ENCODE results near the gene MACROD2.

Gene MACROD2

DNA sequence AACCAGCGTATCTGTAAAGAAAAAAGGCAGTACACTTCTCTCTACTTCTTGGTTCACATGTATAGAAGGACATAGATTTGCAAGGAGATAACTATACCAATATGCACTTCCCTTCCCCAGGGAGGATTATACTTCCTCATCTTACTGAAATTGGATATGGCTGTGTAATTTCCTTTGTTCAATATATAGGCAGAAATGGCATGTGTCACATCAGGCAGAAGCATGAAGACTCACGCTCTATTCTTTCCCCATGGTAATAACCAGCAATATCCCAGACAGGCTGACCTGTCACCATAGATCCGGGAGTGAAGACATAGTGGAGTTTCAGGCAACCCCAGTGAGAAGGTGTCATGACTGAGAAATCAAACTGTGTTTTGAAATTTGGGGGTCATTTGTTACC lies 2059.7 kb downstream of the MACROD2 start:
- DNase-seq (ENCODE audit: low read depth, low spot score) = no peak

DNA sequence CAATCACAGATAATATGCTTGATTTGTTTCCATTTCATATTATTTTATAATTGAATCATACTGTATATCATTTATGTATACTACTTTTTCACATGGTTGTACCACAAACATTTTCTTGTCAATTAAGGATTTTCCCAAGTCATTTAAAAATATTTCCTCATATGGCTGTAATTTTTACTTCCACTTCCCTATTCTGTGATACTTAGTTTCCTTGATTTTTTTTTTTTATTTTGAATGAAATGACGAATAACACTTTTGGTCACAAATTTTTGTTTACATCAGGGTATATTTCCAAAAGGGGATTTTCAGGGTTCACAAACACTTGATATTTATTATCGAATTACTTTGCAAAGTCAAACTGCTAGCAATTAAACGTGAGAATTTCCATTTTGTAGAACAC lies 2062.3 kb downstream of the MACROD2 start:
- no peak overlapping the region for H3K4me3 ChIP-seq (ENCODE audit: low read length)
- no peak for DNase-seq (ENCODE audit: low read depth, low spot score)

More for the DNA sequence above, 2059.7 kb downstream of the MACROD2 start:
- H3K4me3 ChIP-seq (ENCODE audit: low read length) = no peak overlapping the region

DNA sequence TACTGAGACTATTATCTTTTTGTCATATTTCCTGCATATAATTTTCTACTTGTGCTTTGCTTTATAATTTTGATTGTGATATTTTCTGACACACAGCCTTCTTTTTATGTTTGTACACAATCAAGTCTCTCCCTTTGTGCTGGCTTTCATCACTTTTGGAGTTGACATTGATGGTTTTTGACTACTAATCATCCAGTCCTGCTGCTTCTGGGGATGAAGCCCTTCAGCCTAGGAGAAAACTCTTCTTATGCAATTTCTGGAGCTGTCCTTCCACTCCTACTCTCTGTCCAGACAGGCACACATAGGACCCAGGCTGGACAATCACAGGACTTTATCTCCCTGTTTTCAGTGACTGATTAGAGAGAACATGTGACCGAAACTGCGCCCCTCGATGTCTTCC lies 2063.0 kb downstream of the MACROD2 start:
- H3K4me3 ChIP-seq (ENCODE audit: low read length) = no peak overlapping the region
- no peak for DNase-seq (ENCODE audit: low read depth, low spot score)

DNA sequence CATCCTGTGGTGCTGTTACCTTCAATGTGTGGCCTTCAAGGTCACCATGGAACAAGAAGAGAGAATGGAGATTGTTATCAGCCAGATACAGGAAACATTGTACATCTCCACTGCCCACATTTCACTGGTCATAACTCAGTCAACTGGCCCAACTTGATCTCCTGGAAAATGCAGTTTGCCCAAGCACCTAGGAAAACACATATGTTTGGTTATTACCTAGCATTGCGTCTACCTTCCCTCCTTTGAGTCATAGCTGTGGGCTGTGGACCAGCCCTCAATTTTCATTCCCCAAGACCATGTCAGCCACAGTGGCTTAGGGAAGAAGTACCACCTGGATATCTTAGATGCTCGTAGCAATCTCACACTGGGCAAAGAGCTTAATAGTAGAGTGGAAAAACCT lies 2064.5 kb downstream of the MACROD2 start:
- no peak for DNase-seq (ENCODE audit: low read depth, low spot score)

DNA sequence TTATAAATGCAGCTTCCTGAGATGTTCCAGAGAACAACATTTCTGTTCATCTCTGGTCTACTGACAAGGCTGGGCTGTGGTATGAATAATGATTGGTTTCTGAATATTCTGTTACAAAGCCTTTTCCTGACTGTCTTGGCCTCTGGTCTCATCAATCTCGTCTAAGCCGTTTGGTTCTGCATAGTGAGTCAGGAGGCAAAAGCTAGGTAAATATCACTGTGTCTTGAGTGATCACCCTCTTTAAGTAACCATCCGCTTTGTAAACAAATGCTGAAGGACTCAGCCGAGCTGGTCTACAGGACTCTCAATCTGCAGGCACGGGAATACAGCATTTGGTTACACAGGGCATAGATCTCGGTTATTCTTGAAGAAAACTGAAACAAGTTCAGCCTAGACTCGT lies 2066.0 kb downstream of the MACROD2 start:
- DNase-seq (ENCODE audit: low read depth, low spot score) = no peak
- H3K4me3 ChIP-seq (ENCODE audit: low read length) = no peak overlapping the region

More for the DNA sequence above, 2064.5 kb downstream of the MACROD2 start:
- no peak overlapping the region for H3K4me3 ChIP-seq (ENCODE audit: low read length)

DNA sequence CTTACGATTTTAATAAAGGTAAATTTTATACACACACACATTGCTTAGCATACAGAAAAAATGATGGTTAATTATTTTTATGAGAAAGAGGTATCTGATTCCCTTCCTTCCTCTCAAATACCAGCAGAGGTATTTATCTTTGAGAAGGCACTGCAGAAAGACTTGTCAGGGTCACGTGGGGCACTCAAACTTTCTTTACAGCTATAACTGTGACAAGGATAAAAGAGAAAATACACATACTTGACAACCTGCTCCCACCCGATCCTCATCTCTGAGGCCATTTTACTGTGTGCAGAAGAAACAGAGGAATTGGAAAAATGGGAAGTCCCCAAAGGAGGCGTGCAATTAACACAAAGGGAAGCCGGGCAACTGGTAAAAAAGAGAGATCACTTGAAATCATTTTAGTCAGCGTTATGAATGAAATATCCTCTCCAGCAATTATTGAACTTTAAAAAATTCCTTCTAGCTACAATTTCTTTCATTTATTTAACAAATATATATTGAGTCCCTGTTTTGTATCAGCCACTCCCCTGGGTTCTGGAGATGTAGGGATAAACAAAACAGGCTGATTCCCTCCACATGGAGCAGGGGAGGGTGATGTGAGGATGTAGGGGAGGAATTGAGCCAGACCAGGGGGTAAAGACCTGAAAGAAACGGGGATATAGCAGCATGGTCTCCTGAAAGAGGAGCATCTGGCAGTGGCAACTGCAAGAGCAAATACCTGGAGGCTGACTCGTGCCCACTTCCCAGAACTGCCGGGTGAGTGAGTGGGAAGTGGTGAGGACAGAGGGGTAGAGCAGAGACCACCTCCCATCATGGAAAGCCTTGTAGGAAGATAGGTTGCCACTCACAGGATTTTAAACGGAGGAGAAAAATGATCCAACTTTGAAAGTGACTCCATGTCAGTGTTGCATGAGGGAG lies 2067.6 kb downstream of the MACROD2 start:
- no peak overlapping the region for H3K4me3 ChIP-seq (ENCODE audit: low read length)
- DNase-seq (ENCODE audit: low read depth, low spot score) = no peak

DNA sequence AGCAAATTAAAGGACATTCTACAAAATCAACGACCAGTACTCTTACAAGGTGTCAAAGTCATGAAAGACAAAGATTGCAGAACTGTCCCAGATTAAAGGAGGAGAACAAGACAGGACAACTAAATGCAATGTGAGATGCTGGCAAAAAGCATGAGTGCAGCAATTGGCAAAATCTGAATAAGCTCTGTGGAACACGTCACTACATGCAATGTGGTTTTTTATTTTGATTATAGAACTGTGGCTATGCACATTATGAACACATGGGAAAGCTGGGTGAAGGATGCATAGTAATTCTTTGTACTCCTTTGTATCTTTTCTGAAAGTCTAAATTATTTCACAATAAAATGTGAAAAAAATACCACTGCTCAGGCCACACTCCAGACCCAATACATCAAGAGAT lies 2068.6 kb downstream of the MACROD2 start:
- no peak for DNase-seq (ENCODE audit: low read depth, low spot score)
- H3K4me3 ChIP-seq (ENCODE audit: low read length) = no peak overlapping the region

DNA sequence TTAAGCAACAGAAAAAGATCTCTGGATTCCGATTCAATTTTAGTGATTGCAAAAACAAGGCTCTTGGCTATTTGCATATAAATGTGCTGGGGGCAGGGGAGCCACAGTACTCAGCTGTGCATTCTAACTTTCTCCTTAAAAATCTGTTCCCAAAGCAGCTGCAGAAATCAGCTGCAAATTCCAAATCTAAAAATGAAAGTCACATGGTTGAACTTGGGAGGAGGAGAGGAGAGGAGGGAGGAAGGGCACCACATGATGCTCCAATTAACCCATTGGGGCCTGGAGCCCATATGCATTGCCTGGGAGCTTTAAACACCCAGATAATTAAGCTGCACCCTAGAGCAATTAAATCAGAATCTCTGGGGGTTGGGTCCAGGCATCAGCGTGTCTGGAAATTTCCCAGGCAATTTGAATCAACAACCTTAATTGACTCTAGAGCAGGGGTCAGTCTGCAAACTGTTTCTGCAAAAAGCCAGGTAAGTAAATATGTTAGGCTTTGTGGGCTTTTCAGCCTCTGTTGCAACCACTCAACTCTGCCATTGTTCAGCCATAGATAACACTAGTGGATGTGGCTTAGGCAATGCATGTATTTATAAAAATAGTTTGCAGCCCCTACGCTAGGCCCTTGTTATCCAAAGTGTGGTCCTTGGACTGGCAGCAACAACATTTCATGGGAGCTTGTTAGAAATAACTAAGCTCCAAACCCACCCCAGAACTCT lies 2069.8 kb downstream of the MACROD2 start:
- no peak overlapping the region for H3K4me3 ChIP-seq (ENCODE audit: low read length)
- DNase-seq (ENCODE audit: low read depth, low spot score) = no peak

DNA sequence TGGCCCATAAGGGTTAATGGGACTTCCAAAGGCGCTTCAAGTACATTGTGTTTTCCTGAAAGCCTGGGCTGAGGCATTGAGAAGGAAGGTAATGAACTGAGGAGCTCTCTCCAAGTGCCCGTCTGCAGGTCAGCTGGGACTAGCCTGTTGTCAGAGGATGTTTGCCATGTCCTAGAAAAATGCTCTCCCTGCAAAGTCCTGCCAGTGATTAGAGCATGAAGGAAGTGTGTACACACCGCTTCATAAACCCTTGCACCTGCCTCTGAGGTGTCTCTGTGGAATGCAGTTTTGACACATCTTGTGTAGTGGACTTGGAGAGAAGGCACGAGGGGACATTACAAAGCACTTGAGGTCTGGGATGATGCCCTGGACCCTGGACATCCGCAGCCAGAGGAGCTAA lies 2071.3 kb downstream of the MACROD2 start:
- no peak for DNase-seq (ENCODE audit: low read depth, low spot score)

DNA sequence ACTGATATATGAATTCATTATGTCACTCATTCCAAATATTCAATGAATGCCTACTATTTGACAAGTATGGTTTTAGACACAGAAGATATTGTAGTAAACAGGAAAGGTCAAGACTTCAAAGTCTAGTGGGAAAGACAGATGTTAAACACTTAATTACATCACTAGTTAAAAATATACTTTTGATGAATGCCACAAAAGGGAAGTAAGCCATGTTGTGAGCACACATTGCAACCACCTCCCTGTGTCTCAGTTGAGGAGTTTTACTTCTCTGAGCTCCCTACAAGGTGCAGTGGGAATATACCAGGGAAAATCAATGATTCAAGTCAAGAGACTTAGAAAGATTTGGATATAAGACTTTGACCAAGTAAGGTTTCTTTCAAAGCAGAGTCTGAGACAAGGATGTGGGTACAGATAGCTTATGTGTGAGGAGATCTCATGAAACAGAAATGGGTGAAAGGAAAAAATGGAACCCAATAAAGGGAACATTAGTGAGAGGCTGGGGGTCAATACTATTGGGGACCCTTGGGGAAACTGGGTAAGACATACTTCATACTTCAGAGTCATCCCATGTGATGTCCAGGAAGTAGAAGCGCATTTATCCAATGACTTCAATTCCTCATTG lies 2074.2 kb downstream of the MACROD2 start:
- no peak overlapping the region for H3K4me3 ChIP-seq (ENCODE audit: low read length)
- DNase-seq (ENCODE audit: low read depth, low spot score) = no peak

More for the DNA sequence above, 2071.3 kb downstream of the MACROD2 start:
- no peak overlapping the region for H3K4me3 ChIP-seq (ENCODE audit: low read length)

DNA sequence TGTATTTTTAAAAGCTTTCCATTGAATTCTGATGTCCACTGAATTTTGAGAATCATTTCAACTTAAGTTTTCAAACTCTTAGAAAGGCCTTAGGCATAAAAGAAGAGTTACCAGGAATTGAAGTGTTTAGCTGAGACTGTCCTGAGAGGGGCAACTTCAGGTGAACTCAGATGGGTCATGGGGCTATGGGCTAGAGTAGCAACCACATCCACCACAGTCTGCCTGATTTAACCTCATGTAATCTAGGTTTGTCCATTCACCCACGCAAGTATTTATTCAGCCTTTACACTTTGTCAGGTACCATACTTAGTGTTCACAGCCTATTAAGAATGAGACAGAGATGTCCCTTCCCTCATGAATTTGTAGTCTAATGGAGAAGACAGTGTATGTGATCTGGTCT lies 2076.9 kb downstream of the MACROD2 start:
- H3K4me3 ChIP-seq (ENCODE audit: low read length) = no peak overlapping the region
- DNase-seq (ENCODE audit: low read depth, low spot score) = no peak

DNA sequence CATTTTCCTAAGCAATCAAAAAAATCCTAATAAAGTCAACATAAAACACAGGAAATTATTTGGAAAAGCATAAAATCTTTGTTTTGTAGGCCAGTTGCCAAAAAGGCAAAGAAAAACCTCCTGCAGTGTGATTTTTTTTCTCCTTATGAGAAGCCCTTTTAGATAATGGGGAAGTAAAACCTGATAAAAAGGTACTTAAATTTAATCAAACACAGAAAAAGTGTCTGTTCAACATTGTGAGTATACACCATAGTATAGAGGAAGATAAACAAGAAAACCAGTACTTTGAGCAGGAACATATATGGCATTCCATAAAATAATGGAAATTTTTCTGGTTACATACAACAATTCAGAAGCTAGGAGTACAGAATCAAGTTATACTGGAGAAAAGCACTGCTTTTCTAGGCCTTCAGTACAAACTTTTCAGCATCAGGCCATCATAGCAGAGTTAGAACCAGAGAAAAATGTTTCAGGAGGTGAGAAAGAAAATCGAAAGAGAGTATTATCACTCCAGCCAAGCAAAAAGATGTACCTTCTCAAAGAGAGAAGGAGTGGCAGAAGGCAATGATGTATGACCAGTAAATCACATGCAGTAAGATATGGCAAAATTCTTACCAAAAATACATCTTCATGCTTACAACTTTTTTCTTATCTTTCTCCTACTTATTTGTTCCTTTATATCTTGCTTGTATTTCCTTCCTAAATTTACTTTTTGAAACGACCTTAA lies 2083.0 kb downstream of the MACROD2 start:
- DNase-seq (ENCODE audit: low read depth, low spot score) = no peak
- H3K4me3 ChIP-seq (ENCODE audit: low read length) = no peak overlapping the region

DNA sequence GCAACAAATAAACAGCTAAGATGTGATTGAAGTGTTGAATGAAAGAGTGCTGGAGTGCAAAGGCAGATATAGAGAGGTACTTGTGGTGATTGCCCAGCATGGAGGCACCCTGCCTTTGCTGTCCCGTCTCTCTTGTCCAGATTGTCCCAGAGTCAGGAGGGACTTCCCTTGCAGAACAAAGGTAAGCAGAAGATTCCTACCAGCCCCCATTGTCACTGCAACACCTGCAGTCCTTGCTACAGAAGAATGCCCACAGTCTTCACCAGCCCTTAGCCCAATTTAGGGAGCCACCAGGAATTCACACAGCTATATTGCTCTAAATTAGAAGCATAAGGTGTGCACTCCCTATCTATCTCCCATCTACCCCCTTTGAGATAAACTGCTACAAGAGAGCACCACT lies 2086.1 kb downstream of the MACROD2 start:
- DNase-seq (ENCODE audit: low read depth, low spot score) = no peak
- no peak overlapping the region for H3K4me3 ChIP-seq (ENCODE audit: low read length)

DNA sequence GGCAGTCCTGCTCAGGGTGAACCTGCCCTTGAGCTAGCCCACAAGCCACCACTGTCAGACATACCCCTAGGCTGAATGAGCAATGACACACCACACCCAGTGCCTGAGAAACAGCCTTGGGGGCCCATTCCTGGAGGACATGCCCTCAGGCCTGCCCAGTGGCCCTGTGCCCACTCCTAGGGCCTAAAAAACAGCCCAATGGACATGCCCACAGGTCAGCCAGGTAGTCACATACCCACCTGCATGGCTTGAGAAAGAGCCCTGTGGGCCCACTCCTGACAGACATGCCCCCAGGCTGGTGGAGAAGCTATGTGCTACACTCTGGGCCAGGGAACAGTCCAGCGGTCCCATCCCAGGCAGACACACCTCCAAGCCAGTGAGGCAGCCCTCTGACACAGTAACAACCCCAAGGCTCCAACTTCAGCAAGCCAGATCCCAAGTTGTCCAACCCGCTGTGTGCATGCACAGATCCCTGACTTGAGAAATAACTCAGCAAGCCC lies 2086.8 kb downstream of the MACROD2 start:
- DNase-seq (ENCODE audit: low read depth, low spot score) = no peak
- H3K4me3 ChIP-seq (ENCODE audit: low read length) = no peak overlapping the region

DNA sequence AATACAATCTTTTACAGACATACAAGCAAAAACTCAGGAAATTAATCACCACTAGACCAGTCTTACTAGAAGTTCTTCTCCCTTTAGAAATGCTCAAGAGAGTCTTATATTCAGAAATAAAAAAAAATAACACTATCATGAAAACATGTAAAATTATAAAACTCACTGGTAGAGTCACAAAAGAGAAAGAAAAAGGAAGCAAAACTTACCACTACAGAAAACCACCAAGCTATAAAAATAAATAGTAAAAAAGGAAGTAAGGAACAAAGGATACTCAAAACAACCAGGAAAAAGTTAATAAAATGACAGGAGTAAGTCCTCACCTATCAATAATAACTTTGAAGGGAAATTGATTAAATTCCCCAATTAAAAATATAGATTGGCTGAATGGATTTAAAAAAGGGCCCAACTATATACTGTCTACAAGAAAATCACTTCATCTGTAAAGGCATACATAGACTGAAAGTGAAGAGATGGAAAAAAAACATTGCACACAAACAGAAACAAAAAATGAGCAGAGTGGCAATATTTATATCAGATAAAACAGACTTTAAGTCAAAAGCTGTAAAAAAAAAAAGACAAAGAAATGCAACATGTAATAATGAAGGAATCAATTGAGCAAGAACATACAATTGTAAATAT lies 2088.4 kb downstream of the MACROD2 start:
- no peak overlapping the region for H3K4me3 ChIP-seq (ENCODE audit: low read length)
- DNase-seq (ENCODE audit: low read depth, low spot score) = no peak

DNA sequence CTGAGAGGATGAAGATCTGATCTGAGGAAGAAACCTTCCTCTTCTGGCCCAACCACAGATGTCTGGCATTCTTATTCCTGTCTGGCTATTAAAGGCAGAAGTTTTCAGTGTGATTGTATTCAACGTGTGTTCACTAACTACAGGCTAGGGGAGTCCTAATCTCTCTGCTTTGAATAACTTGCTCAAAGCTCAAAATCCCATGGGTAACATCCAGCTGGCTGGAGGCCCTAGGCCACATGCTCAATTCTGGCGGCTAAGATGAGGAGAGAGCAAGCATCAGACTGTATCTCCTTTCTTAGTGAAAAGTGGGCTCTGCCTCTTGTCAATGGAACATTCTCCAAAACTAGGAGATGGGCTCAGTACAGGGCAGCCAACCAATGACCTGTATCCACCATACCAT lies 2099.9 kb downstream of the MACROD2 start:
- DNase-seq (ENCODE audit: low read depth, low spot score) = no peak
- H3K4me3 ChIP-seq (ENCODE audit: low read length) = no peak overlapping the region

DNA sequence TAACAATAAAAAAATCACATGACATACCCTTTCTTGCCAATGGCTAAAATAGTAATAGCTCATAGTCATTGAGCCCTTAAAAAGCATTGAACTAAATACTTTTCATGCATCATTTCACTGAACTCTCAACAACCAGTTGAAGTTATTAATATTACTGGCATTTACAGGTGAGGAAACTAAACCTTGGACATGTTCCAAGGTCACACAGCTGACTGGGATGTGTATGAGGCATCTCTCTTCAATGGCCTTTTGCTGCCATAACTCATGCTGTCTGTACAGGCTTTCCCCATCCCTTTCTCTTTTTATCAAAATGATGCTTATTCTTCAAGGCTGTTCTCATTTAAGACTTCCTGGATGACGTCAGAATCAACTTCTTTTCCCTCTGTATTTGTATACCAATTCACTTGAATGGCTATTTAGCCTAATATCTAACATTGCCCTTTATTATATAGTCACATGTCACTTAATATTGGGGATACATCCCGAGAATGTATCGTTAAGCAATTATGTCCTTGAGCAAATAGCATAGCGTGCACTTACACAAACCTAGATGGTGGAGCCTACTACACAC lies 2101.5 kb downstream of the MACROD2 start:
- no peak for DNase-seq (ENCODE audit: low read depth, low spot score)
- H3K4me3 ChIP-seq (ENCODE audit: low read length) = no peak overlapping the region

DNA sequence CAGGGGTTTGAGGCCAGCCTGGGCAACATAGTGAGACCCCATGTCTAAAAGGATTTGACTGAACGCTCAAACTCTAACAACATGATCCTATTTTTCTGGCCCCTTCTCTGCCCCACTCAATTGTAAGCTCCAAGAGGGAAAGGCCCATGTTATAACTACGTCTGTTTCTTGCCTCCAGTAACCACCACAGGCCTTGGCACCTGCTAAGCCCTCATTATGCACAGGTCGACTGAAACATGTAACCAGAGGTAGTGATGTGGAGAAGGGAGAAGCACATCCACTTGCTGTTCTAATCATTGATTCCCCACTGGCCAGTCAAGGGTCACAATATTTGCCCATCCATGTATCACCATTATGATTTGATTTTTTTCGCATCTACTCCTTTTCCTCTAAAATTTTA lies 2102.5 kb downstream of the MACROD2 start:
- no peak for DNase-seq (ENCODE audit: low read depth, low spot score)
- no peak overlapping the region for H3K4me3 ChIP-seq (ENCODE audit: low read length)

Data from Jurkat, Clone E6-1 (cell line).